ENCODE results near the gene NLRP9. TPM values are rescaled to one million over a fixed set of nuclear protein-coding genes. Genes with fewer than 3 reads are reported as not detected.

NLRP9 gene
- total RNA-seq, 4 donors from 2014 or later, result not detected

- peaks cover 65% of the 10 kb centered on the region for H3K4me1 ChIP-seq
- no peaks in the 10 kb centered on the region for H3K9me3 ChIP-seq
- no peaks in the 10 kb centered on the region for H3K27me3 ChIP-seq
- DNase-seq (ENCODE audit: low spot score in 2 of 2), result no peak
- H3K27ac ChIP-seq, result no peak overlapping the region
- peak overlapping the region; percentile 91 for H3K4me3 ChIP-seq
- WGBS, result 79% methylated on average over 7 of the region's 7 CpGs
- TF ChIP-seq POLR2AphosphoS5 (IDR thresholded peaks at IDR 0.05), result no peak
- no peak for TF ChIP-seq EP300 (IDR thresholded peaks at IDR 0.05)
- no peak for TF ChIP-seq CTCF (IDR thresholded peaks at IDR 0.05)
- no peak for TF ChIP-seq POLR2A (IDR thresholded peaks at IDR 0.05)
- H3K36me3 ChIP-seq, result peaks cover 54% of the 10 kb centered on the region
These were observed 61.2 kb downstream of the NLRP9 start for GRCh38 chr19:55676889-55677505.

- WGBS, result 39% methylated on average over 5 of the region's 5 CpGs
- no peaks in the 10 kb centered on the region for H3K27me3 ChIP-seq
- peak overlapping the region; percentile 91 for H3K4me3 ChIP-seq
- H3K4me1 ChIP-seq, result peaks cover 65% of the 10 kb centered on the region
- no peaks in the 10 kb centered on the region for H3K9me3 ChIP-seq
- DNase-seq (ENCODE audit: low spot score in 2 of 2), result no peak
- TF ChIP-seq POLR2A (IDR thresholded peaks at IDR 0.05), result no peak
- no peak for TF ChIP-seq EP300 (IDR thresholded peaks at IDR 0.05)
- no peak for TF ChIP-seq POLR2AphosphoS5 (IDR thresholded peaks at IDR 0.05)
- TF ChIP-seq CTCF (IDR thresholded peaks at IDR 0.05), result no peak
- no peak overlapping the region for H3K27ac ChIP-seq
- H3K36me3 ChIP-seq, result peaks cover 53% of the 10 kb centered on the region
These were observed 61.8 kb downstream of the NLRP9 start for GRCh38 chr19:55676383-55676782.

DNA sequence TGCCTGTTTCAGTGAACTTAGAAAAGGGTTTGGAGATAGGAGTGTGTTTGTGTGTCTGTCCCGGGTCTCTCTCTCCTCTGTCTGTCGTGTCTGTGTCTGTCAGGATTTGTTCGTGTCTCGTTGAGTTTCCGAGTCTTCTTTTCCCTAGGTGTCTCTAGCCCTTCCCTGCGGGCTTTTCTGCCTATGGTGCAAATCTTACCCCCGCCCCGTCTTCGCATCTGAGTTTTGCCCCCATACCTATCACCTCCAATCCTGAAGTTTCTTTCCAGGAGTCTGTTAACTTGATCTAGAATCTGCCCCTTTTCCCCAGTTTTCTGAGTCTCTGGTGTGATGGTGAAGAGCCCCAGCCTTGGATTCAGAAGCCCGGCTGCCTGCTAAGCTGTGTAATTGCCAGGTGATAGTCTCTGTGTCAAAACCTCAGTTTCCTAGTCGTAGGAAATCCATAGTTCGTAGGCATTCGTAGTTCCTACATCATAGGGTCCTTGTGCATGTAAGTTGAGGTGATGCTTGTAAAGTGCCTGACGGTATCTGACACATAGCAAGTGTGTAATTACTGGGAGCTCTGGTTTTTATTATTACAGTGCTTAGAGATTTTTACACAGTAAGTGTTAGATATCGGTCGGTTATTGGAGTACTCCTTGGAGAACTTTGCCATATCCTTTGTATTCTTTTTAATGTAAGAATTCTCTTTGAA is 62.4 kb downstream of the NLRP9 start:
- Histone ChIP-seq H3K4me1 (peaks cover 65% of the 10 kb centered on the region), H3K9me3 (no peaks in the 10 kb centered on the region), H3K27ac (peak overlapping the region; percentile 91), H3K36me3 (peaks cover 49% of the 10 kb centered on the region), H3K4me3 (peak overlapping the region; percentile 91), H3K27me3 (no peaks in the 10 kb centered on the region)
- TF ChIP-seq CTCF (IDR thresholded peaks at IDR 0.05) (no peak), EP300 (IDR thresholded peaks at IDR 0.05) (no peak), POLR2AphosphoS5 (IDR thresholded peaks at IDR 0.05) (no peak), POLR2A (IDR thresholded peaks at IDR 0.05) (no peak)
- DNase-seq (ENCODE audit: low spot score in 2 of 2), result no peak
- WGBS, result 9% methylated on average over 16 of the region's 16 CpGs

DNA sequence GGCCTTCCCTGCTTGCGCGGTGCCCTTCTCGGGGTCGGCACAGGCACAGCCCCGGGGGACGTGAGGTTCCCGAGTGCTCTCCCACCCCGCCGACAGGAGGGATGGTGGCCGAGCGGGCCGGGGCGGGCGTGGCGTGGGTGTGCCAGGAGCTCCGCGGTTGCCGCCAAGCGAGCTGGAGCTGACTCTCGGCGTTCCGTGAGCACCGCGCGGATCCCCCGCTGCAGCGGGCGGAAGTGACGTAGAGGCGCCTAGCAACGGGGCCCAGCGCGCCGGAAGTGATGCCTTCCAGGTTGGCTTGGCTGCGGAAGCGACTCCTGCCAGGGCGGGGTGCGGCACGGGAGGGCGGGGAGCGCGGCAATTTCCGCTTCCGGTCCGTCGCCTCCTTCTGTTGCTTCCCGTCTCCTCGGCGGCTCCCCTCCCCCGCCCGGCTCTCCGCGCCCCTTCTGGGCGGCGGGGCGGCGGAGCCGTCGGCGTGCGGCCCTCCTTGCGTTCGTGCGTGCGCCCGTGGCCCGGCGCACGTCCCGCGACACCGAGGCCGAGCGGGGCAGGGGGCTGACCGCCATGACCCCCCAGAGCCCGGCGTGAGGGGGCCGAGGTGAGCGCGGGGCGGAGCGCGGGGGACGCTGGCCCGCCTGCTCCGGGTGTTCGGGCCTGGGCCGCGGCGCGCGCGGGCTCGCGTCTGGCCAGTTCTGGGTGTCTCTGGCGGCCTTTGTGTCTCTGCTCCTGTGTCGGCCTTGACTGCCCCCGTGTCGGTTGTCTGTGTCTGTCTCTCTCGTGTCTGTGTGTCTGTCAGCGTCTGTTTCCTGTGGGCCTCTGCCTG is 63.2 kb downstream of the NLRP9 start, which contains the start of gene EPN1:
Gene EPN1, plus strand, starts transcription at position 386 of the 820 bp plus-strand sequence. CDS start 3,402 bp downstream, outside the sequence.
- Histone ChIP-seq H3K4me1 (peaks cover 57% of the 10 kb centered on the region), H3K27me3 (no peaks in the 10 kb centered on the region), H3K36me3 (peaks cover 49% of the 10 kb centered on the region), H3K9me3 (no peaks in the 10 kb centered on the region), H3K4me3 (peak within 1 kb of the TSS; percentile 91), H3K27ac (peak within 1 kb of the TSS; percentile 91)
- DNase-seq (ENCODE audit: low spot score in 2 of 2), result peak; percentile 98
- no peak for TF ChIP-seq EP300 (IDR thresholded peaks at IDR 0.05)
- TF ChIP-seq POLR2AphosphoS5 (IDR thresholded peaks at IDR 0.05), result peak; percentile 5 to 88 (median 88)
- no peak for TF ChIP-seq CTCF (IDR thresholded peaks at IDR 0.05)
- peak in 1 of 2 donors; percentile 32 for TF ChIP-seq POLR2A (IDR thresholded peaks at IDR 0.05)
- under 1% methylated on average over 26 of the region's 101 CpGs for WGBS

Measured in suprapubic skin (tissue), 4 donors.